Endothelial cell of umbilical vein (primary cell): Measurements from ENCODE around the gene KIF3A. TPM values are rescaled to one million over a fixed set of nuclear protein-coding genes. Genes with fewer than 3 reads are reported as not detected.

Source experiments
- BruUV-seq: library from RNA; stranded (reverse); fragments of 400-500 nt; replicated peaks from 2 replicates; lab custom pipeline; 2021; lab: Mats Ljungman, UMichigan
- CTCF ChIA-PET: fragments of 300-600, 350-600 bp; sonication (Branson Sonifier 250); formaldehyde crosslinking; loops from one replicate; lab custom pipeline; 2021; ENCODE audit warnings: antibody characterized with exemption, inconsistent platforms; lab: Charles Lee
- POLR2A ChIA-PET: fragments of 300-600, 350-600 bp; sonication (Branson Sonifier 250); formaldehyde crosslinking; loops from one replicate; lab custom pipeline; 2021; ENCODE audit warnings: antibody characterized with exemption, inconsistent platforms; lab: Charles Lee
- DNase-seq: peaks from one replicate; pipeline ENCODE4 v3.0.0-alpha.2; 2011; ENCODE audit warnings: low read depth, low spot score
- FAIRE-seq: peaks from 2 replicates; lab custom pipeline; 2011; peaks lifted over from hg19 to GRCh38; lab: Jason Lieb, UNC
- H2AFZ ChIP-seq: 2 replicates; pipeline ENCODE4 v1.6.0; 2012; ENCODE audit warnings: low read depth, low read length, control low read depth, inconsistent platforms
- H3K27ac ChIP-seq: 2 replicates; pipeline ENCODE4 v1.5.1; 2011; ENCODE audit warnings: low read depth, mild to moderate bottlenecking, control low read depth, low read length, moderate library complexity; ENCODE audit not compliant: insufficient read depth
- H3K27me3 ChIP-seq, 2 experiments: 2 replicates each; pipeline versions ENCODE4 v1.6.0 to v1.6.1; 2011; ENCODE audit warnings: low read length in 2 of 2, mixed read lengths in 1 of 2; ENCODE audit not compliant: control insufficient read depth in 2 of 2, insufficient read depth in 2 of 2
- H3K36me3 ChIP-seq, 2 experiments: 2 replicates in 1 of 2; 3 replicates in 1 of 2; pipeline ENCODE4 v1.5.1; 2011; ENCODE audit warnings: low read length in 2 of 2, mild to moderate bottlenecking in 1 of 2, moderate library complexity in 1 of 2; ENCODE audit not compliant: control insufficient read depth in 2 of 2, insufficient read depth in 2 of 2; ENCODE audit errors: extremely low read depth in 1 of 2
- H3K4me1 ChIP-seq: 3 replicates; pipeline ENCODE4 v1.5.1; 2011; ENCODE audit warnings: mild to moderate bottlenecking, low read length; ENCODE audit not compliant: control insufficient read depth, insufficient read depth; ENCODE audit errors: extremely low read depth
- H3K4me2 ChIP-seq: 2 replicates; pipeline ENCODE4 v1.6.1; 2011; ENCODE audit warnings: low read length, control low read depth, mixed read lengths; ENCODE audit not compliant: insufficient read depth
- H3K4me3 ChIP-seq, 3 experiments: fragments of 200-600 bp in 1 of 3; sonication (generic), shearing (Covaris generic) in 1 of 3; replicated peaks in 1 of 3; 2 replicates each; pipeline ENCODE4 v1.5.1; 2011 to 2016; ENCODE audit warnings: control low read depth in 3 of 3, low read length in 3 of 3, mild to moderate bottlenecking in 2 of 3, inconsistent platforms in 1 of 3, low read depth in 1 of 3, moderate library complexity in 1 of 3; ENCODE audit not compliant: insufficient read depth in 1 of 3
- H3K79me2 ChIP-seq: 2 replicates; pipeline ENCODE4 v1.6.0; 2012; ENCODE audit warnings: low read length, inconsistent platforms; ENCODE audit not compliant: control insufficient read depth, insufficient read depth
- H3K9ac ChIP-seq: replicated peaks from 2 replicates; pipeline ENCODE3; 2011; ENCODE audit warnings: low read length, control low read depth; ENCODE audit not compliant: insufficient read depth; ENCODE audit errors: extremely low read depth
- H3K9me1 ChIP-seq: replicated peaks from 3 replicates; pipeline ENCODE4 v1.6.0; 2011; ENCODE audit warnings: mild to moderate bottlenecking, low read length; ENCODE audit not compliant: control insufficient read depth, insufficient read depth; ENCODE audit errors: extremely low read depth
- H3K9me3 ChIP-seq: replicated peaks from 2 replicates; pipeline ENCODE4 v1.5.1; 2012; ENCODE audit warnings: low read length, inconsistent platforms; ENCODE audit not compliant: control insufficient read depth, insufficient read depth
- H4K20me1 ChIP-seq: replicated peaks from 2 replicates; pipeline ENCODE3; 2011; ENCODE audit warnings: mild to moderate bottlenecking, low read length; ENCODE audit not compliant: control insufficient read depth, insufficient read depth; ENCODE audit errors: extremely low read depth
- CTCF ChIP-seq, 2 donors: IDR thresholded peaks; 1 replicate in 1 of 2; 2 replicates in 1 of 2; pipeline ENCODE4 v1.5.1; 2011; ENCODE audit warnings: low read length in 2 of 2, mild to moderate bottlenecking in 2 of 2, moderate library complexity in 2 of 2, control low read depth in 1 of 2, inconsistent platforms in 1 of 2, low read depth in 1 of 2; ENCODE audit not compliant: insufficient read depth in 1 of 2; ENCODE audit errors: extremely low read depth in 1 of 2
- EZH2 ChIP-seq: IDR thresholded peaks from 2 replicates; pipeline ENCODE4 v1.6.1; 2012; ENCODE audit warnings: borderline replicate concordance, low read depth, mild to moderate bottlenecking, moderate library complexity, low read length, inconsistent platforms; ENCODE audit not compliant: severe bottlenecking
- FOS ChIP-seq: IDR thresholded peaks from 2 replicates; pipeline ENCODE4 v1.6.1; 2011; ENCODE audit warnings: mild to moderate bottlenecking, low read length, moderate library complexity, borderline replicate concordance; ENCODE audit not compliant: insufficient read depth
- GATA2 ChIP-seq: IDR thresholded peaks from 2 replicates; pipeline ENCODE4 v1.7.0; 2011; ENCODE audit warnings: low read depth, mild to moderate bottlenecking, moderate library complexity, mixed read lengths, low read length; ENCODE audit not compliant: insufficient read length, insufficient read depth
- JUN ChIP-seq: IDR thresholded peaks from 2 replicates; pipeline ENCODE4 v1.6.1; 2011; ENCODE audit warnings: borderline replicate concordance, low read depth; ENCODE audit not compliant: insufficient read length, insufficient read depth
- MYC ChIP-seq: IDR thresholded peaks from one replicate; pipeline ENCODE4 v1.6.1; 2011; ENCODE audit warnings: mild to moderate bottlenecking, low read depth, low read length
- POLR2A ChIP-seq: IDR thresholded peaks from 2 replicates; pipeline ENCODE4 v1.6.1; 2012; ENCODE audit warnings: low read depth, mild to moderate bottlenecking, control low read depth, low read length
- POLR2AphosphoS5 ChIP-seq: IDR thresholded peaks from 2 replicates; pipeline ENCODE4 v1.6.1; 2012; ENCODE audit warnings: low read depth, mild to moderate bottlenecking, control low read depth, low read length, moderate library complexity; ENCODE audit not compliant: insufficient read depth
- dilution Hi-C: fragments of 300-500 bp; cut with MboI; formaldehyde crosslinking; loops from one replicate; pipeline ENCODE4 v1.15.0; 2019; ENCODE audit warnings: low sequenced_read_pairs; ENCODE audit not compliant: extremely low pct_ligation_motif_present
- intact Hi-C: fragments of 100-400 bp; cut with micrococcal nuclease; formaldehyde crosslinking; loops from one replicate; pipeline ENCODE4 v1.10.0; 2022
- polyA plus RNA-seq, 4 experiments: library from polyadenylated mRNA; depleted of rRNA in 3 of 4; stranded (reverse) in 3 of 4; unstranded in 1 of 4; fragments of >200 nt; gene quantifications; 2 replicates each; pipeline versions ENCODE4 v1.2.1 to v1.2.3, GENCODE V29; 2011 to 2012; ENCODE audit warnings: missing spikeins in 1 of 4
- total RNA-seq: library from RNA; stranded (reverse); gene quantifications from 2 replicates; pipeline ENCODE4 v1.2.3, GENCODE V29; 2021
- TF ChIP-seq, protein P1 (sequence below): IDR thresholded peaks from 2 replicates; pipeline ENCODE4 v1.6.1; 2011; ENCODE audit not compliant: insufficient read depth, insufficient read length

KIF3A gene
- total and polyA plus RNA-seq, 2 donors (not counting 3 experiments of a cell fraction or from before 2014, with no cell fraction given) = 3.3 to 11.2 TPM

- H3K79me2 ChIP-seq = no peaks in the 10 kb centered on the region
- ChIA-PET CTCF (interaction anchor here (1.4 kb wide), 1 partner anchor 10 kb away, joined by 4 read pairs; no protein-coding TSS in a partner anchor), POLR2A (no interaction called here)
- no peak for DNase-seq
- H4K20me1 ChIP-seq = no peaks in the 10 kb centered on the region
- BruUV-seq = no TSS peak
- H3K4me3 ChIP-seq = no peak overlapping the region
- no peaks in the 10 kb centered on the region for H3K9me3 ChIP-seq
- peaks cover 0 to 2% of the 10 kb centered on the region in 2 experiments for H3K27me3 ChIP-seq
- dilution Hi-C loops (no loop called here), intact Hi-C loops (no loop called here)
- TF ChIP-seq CTCF (IDR thresholded peaks at IDR 0.05; ENCODE audit: extremely low read depth in 1 of 2, insufficient read depth in 1 of 2, low read depth in 1 of 2, low read length in 2 of 2) = no peak
- TF ChIP-seq JUN = no peak
- TF ChIP-seq, protein P1, sequence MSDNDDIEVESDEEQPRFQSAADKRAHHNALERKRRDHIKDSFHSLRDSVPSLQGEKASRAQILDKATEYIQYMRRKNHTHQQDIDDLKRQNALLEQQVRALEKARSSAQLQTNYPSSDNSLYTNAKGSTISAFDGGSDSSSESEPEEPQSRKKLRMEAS = no peak
- no peak for TF ChIP-seq MYC
- no peak for TF ChIP-seq GATA2
- TF ChIP-seq FOS = no peak
- TF ChIP-seq EZH2 = no peak
- no peak for TF ChIP-seq POLR2AphosphoS5
- TF ChIP-seq POLR2A = no peak
- no peak overlapping the region for H2AFZ ChIP-seq
- H3K36me3 ChIP-seq = no peaks in the 10 kb centered on the region
- no peak for FAIRE-seq
- H3K9me1 ChIP-seq = no peaks in the 10 kb centered on the region
- no peaks in the 10 kb centered on the region for H3K4me1 ChIP-seq
- no peak overlapping the region for H3K27ac ChIP-seq
- no peak overlapping the region for H3K9ac ChIP-seq
- no peak overlapping the region for H3K4me2 ChIP-seq
Measured at GRCh38 chr5:132667309-132667708, 70.0 kb downstream of the KIF3A start.
